ENCODE measurements around the gene AXIN2.
"Not testable (repeated sequence)": the region's sequence is repeated elsewhere in the genome, so short reads cannot be mapped to it uniquely, and the experiment has no call there.

AXIN2 gene

DNA sequence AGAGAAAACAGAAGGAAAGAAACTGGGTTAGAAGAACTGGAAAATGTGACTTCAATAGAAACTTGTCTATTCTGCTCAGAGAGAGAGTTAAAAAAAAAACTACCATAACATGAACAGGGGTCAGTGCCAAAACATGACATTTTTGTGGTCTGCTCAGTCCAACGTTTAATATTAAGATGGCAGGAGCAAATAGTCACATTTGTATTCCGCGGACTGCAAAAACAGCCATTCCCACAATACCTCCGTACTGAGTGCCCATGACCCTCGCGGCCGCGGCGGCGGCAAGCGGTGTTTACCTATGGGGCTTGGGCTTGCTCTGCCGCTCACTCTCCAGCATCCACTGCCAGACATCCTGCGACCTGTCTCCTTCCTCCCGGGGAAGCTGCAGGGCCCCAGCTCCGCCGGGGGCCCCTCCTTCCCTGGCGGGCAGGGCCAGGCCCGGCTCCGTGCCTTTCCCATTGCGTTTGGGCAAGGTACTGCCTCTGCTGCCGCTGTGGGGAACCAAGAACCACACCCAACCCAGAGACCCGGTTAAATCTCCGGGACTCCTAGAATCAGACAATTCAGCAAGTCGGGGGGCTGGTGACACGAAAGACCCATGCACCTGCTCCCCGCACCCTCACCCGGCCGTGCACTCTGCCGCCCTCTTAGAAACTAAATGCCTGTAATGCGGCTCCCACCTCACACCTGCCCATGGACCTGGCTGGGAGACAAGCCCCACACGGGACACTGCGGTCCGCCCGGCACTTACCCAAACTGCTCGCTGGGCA is 24.7 kb downstream of the AXIN2 start:
- no peak for DNase-seq

DNA sequence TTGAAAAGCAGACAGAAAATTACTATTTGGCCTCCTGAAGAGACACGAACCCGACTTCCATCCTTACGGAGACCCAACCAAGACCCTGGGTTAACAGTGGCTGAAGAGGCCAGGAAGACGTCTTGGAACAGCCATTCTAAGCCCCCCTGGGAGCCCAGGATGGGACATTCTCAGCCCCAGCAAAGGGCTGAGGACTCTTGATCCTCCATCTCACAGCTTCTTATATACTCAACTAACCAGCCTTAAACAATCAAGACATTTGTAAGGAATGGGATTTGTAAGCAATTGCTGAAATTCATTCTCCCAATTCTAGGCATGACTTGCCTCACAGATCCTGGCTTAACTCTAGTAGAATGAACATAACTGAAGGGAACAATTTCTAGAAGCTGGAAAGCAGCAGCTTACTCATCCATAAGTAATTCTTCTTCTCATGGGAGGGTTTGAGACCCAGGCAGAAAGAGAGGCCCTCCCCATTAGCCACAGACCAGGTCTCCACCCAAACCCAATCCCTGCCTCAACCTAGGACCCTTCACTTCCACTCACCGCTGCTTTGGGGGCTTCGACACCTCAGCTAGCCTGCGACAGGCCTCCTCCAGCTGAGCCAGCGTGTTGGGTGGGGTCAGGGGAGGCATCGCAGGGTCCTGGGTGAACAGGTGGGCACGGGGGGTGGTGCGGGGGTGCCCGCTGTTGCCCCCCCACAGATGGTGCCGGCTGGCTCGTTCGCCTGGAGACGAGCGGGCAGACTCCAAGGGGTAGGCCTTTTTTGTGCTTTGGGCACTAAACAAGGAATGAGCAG is 25.5 kb downstream of the AXIN2 start:
- DNase-seq = no peak

- no peak for DNase-seq
These were observed 27.5 kb downstream of the AXIN2 start for GRCh38 chr17:65533852-65534457.

GRCh38 chr17:65533056-65533745 is 28.2 kb downstream of the AXIN2 start:
- DNase-seq = no peak

GRCh38 chr17:65532101-65532890 is 29.2 kb downstream of the AXIN2 start:
- DNase-seq = no peak

DNA sequence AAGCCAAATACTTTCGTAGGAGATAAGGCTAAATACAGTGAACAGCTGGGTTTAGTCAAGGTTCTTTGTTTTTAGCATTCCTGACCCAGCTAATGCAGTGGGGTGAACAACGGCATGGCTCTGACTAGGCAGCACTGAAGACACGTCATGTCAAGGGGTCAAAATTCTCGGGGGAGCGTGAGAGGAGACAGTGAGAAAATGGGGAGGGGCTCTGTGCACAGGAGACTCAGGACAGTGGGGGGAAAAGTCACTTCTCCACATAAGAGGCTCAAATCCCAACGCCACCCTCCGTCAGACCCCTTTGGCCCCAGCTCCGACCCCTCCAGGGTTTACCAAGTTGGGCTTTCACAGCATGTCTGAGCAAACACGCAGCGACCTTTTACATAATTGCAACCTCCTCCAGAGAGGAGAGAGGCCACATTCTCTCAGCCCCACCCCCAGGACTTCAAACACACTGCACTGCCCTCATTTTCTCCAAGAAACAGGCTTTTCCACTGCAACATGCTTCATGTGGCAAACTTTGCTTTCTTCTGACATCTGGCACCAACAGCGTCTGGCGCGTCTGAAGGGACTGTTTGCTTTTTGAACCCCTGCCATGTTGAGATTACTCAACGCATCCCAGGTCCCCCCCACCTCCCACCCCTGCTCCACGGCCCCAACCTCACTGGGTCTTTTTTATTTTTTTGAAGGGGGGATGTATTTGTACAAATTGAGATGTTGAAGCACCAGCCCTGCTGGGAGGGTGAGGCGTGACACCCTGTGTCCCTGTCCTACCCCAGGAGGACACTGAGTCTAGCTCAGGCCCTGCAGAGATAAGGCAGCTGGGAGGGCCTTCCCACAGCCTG is 30.0 kb downstream of the AXIN2 start:
- DNase-seq = no peak

- no peak for DNase-seq
These were observed 30.8 kb downstream of the AXIN2 start for GRCh38 chr17:65530523-65531255.

GRCh38 chr17:65529761-65530522 is 31.5 kb downstream of the AXIN2 start:
- DNase-seq = no peak

DNA sequence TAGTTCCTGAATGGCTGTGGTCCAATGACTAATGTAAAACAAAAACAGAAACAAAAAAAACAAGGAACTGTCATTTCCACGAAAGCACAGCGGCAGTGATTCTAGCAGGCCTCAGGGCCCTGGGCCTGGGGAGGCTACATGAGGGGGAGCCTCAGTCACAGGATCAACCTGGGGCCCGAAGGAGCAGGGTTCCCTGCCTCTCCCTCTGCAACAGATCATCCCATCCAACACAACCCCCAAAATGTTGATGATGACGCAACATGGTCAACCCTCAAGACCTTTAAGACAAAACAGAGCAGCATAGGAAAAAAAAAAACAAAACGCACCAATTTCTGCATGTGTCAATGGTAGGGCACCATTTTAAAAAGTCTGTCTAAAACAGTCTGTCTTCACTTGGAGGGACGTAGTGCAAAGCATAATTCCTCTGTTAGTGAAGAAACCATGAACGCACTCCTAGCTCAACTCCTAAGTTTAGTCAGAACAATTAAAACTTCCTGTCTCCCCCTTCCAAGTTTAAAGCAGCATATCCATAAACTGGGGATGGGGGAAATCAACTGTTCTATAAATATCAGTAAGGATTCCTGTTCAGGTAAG is 32.3 kb downstream of the AXIN2 start:
- no peak for DNase-seq

- DNase-seq = no peak
These were observed 33.4 kb downstream of the AXIN2 start for GRCh38 chr17:65527857-65528591.

DNA sequence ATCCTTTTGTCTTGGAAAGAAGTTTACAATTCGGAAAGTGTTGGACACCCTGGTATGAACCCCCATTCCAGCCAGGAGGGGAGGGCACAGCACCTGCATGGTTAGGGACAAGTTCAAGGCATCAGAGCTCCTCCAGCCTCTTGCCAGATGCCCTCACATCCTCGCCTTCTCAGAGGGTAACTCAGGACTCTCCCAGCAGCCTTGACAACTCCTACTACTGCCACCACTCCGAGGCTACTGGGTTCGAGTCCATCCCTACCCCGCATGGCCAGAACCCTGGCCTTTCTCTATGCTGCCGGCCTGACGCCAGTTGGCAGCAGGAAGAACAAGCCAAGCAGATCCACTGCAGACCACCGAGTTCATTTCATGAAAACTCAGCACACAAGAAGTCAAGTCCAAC is 34.1 kb downstream of the AXIN2 start:
- DNase-seq = no peak

GRCh38 chr17:65526854-65527253 is 34.6 kb downstream of the AXIN2 start:
- not testable (repeated sequence) for DNase-seq

GRCh38 chr17:65523853-65524664 is 37.4 kb downstream of the AXIN2 start:
- DNase-seq = no peak

DNA sequence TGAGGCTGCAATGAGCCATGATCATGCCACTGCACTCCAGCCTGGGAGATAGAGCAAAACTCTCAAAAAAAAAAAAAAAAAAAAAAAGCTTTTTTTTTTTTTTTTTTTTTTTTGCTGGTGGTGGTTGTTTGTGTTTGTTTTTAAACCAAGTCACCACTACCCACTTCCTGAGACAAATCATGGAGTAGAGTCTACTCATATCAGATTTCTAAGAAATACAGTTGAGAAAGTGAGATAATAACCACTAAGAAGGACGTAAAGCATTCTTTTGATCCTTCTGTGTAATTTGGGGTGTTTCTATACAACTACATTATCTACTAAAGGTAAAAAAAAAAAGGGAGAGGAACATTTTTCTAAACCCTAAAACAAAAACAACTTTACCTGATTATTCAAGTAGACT is 38.0 kb downstream of the AXIN2 start:
- no peak for DNase-seq

DNA sequence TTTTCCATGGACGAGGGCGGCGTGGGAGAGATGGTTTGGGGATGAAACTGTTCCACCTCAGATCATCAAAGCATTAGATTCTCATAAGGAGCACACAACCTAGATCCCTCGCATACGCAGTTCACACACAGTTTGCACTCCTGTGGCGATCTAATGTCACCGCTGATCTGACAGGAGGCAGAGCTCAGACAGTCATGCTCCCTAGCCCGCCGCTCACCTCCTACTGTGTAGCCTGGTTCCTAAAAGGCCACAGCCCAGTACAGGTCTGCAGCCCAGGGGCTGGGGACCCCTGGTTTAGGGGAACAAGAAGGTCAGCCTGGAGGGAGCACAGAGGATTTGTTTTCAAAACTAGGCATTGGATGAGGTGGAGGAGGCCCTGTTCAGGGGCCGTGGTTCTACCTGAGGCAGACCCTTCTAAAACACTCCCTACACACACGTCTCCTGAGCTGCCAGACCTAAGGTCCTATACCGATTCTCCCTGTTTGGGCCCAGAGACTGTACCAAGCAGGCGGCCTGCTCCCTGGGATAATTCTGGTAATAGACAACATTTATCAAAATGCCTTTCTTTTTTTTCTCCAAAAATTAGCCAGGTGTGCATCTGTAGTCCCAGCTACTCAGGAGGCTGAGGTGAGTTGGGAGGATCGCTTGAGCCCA is 38.6 kb downstream of the AXIN2 start:
- no peak for DNase-seq

- no peak for DNase-seq
These were observed 42.0 kb downstream of the AXIN2 start for GRCh38 chr17:65519462-65519861.

GRCh38 chr17:65518256-65518655 is 43.2 kb downstream of the AXIN2 start:
- no peak for DNase-seq

Data from SHP77 (cell line).